ENCODE measurements around the gene TPST1.
"Not testable (repeated sequence)": the region's sequence is repeated elsewhere in the genome, so short reads cannot be mapped to it uniquely, and the experiment has no call there.

TPST1 gene

GRCh38 chr7:66204822-66205740, at the start of gene TPST1:
TPST1 (plus strand) TSS chr7:66205334; CDS start chr7:66240426, 35,092 bp downstream.
- peak; percentile 50 to 53 for DNase-seq

- DNase-seq, result not testable (repeated sequence)
Observed at GRCh38 chr7:66156035-66156434, 49.1 kb upstream of the TPST1 start.

- no peak for DNase-seq
Observed at GRCh38 chr7:66157060-66157459, 48.1 kb upstream of the TPST1 start.

DNA sequence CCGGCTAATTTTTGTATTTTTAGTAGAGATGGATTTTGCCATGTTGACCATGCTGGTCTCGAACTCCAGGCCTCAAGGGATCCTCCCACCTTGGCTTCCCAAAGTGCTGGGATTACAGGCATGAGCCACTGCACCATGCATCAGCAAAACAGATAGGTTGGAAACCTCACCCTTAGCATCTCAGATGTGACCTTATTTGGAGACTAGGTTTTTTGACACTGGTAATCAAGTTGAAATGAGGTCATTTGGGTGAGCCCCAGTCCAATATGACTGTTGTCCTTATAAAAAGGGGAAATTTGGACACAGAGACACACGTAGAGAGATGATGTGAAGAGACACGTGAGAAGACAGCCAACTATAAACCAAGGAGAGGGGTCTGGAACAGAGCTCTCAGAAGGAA, 42.5 kb upstream of the TPST1 start:
- DNase-seq, result no peak

- DNase-seq, result no peak
Observed at GRCh38 chr7:66163186-66163610, 41.9 kb upstream of the TPST1 start.

DNA sequence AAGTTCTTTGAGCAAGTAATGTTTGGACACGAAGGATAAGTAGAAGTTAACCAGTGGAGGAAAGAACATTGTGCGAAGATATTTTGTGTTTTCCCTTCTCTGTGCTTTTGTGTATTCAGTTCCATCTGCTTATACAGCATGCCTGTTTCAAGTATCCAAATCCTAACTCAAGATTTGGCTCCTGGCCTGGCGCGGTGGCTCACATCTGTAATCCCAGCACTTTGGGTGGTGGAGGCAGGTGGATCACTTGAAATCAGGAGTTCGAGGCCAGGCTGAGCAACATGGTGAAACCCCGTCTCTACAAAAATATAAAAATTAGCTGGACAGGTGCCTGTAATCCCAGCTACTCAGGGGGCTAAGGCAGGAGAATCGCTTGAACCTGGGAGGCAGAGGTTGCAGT, 40.8 kb upstream of the TPST1 start:
- no peak for DNase-seq

- no peak for DNase-seq
Observed at GRCh38 chr7:66167773-66168387, 37.3 kb upstream of the TPST1 start.

DNA sequence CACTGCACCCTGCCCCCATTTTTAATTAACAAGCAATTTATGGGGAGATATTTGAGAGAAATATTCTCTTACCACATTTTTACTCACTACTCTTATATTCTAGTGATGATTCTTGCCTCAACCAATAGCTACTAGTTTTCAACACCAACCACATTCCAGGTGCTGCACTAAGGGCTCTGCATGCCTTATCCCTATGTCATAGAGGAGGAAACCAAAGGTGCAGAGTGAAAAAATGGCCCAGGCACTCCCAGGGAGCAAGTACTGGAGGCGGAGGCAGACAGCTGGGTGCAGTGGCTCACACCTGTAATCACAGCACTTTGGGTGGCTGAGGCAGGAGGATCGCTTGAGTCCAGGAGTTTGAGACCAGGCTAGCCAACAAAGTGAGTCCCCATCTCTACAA, 35.5 kb upstream of the TPST1 start:
- DNase-seq, result no peak

DNA sequence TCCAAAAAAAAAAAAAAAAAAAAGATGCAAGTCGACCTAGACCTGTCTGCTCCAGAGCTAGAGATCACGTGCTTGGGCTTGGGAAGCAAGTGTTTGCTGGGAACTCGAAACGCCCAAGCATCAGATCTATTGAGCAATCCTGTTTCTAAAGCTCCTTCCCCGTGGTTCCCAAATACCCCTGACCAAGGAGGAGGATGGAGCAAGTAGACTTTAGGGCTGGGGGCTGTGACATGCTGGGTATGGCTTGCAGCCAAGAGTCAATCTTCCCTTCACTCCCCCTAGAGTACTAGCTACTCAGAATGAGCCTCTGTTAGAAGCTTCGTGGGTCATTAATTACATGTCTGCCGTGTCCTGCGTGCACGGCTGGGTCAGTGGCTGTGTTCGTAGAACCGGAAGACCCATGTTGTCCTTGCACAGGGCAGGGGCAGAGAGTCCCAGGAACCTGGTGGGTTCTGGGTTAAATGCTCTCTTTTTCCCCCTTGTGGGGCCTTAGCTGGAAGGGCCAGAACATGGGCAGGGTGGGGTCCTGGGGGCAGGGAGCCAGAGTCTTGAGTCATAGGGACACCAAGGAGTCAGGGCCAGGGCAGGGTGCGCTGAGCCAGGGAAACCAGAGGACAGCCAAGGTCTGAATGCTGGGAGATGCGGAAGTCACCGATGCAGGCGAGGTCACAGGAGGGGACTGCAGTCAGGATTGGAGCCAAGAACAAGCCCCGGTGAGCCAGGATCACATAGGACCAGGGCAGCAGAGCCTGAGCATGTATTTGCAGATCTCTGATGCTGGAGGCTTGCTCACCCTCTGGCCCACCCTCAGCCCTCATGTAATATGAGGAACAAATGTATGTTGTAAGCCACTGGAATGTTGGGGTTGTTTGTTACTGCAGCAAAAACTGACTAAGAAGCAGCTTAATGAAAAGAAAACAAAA, 34.6 kb upstream of the TPST1 start:
- no peak for DNase-seq

GRCh38 chr7:66172536-66173401, 32.4 kb upstream of the TPST1 start:
- not testable (repeated sequence) for DNase-seq

DNA sequence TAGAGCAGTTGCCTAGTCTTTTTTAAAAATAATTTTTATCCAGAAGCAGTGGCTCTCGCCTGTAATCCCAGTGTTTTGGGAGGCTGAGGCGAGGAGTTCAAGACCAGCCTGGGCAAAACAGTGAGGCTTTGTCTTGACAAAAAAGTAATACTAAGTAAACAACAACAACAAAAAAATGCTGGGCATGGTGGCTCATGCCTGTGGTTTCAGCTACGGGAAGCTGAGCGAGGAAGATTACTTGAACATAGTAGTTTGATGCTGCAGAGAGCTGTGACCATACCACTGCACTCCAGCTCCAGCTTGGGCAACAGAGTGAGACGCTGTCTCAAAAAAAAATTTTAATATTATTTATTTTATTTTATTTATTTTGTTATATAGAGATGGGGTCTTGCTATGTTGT, 31.3 kb upstream of the TPST1 start:
- DNase-seq, result no peak

DNA sequence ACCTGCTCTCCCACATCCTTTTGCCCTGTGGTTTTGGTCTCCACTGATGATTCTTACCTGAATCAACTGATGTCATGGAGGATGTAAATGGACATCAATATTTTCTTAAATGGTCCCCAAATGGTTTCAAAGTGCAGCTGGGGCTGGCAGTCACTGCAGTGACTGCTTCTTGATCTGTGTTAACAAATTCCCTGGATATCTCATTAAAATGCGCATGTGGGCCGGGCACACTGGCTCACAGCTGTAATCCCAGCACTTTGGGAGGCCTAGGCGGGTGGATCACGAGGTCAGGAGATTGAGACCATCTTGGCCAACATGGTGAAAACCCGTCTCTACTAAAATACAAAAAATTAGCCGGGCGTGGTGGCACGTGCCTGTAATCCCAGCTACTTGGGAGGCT, 30.1 kb upstream of the TPST1 start:
- not testable (repeated sequence) for DNase-seq

GRCh38 chr7:66176914-66177313, 28.2 kb upstream of the TPST1 start:
- no peak for DNase-seq

GRCh38 chr7:66178258-66178657, 26.9 kb upstream of the TPST1 start:
- no peak for DNase-seq

DNA sequence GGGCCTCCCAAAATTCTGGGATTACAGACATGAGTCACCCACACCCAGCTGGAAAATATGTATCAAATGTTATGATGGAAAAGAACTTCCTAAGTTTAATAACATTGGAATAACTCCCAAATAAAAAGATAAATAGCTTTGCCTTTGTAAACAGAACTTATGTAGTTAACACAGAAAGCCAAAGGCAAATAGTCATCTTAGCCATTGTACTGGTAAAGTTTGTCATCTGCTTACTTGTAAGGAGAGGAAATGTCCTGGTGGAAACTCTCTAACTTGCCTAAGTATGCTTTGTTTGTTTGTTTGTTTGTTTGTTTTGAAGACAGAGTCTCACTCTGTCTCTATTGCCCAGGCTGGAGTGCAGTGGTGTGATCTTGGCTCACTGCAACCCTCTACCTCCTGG, 23.8 kb upstream of the TPST1 start:
- no peak for DNase-seq

GRCh38 chr7:66181845-66182244, 23.3 kb upstream of the TPST1 start:
- DNase-seq, result no peak

- DNase-seq, result no peak
Observed at GRCh38 chr7:66182920-66183319, 22.2 kb upstream of the TPST1 start.

- no peak for DNase-seq
Observed at GRCh38 chr7:66183700-66184099, 21.4 kb upstream of the TPST1 start.

- no peak for DNase-seq
Observed at GRCh38 chr7:66185680-66186187, 19.4 kb upstream of the TPST1 start.

- no peak for DNase-seq
Observed at GRCh38 chr7:66186991-66187390, 18.1 kb upstream of the TPST1 start.

DNA sequence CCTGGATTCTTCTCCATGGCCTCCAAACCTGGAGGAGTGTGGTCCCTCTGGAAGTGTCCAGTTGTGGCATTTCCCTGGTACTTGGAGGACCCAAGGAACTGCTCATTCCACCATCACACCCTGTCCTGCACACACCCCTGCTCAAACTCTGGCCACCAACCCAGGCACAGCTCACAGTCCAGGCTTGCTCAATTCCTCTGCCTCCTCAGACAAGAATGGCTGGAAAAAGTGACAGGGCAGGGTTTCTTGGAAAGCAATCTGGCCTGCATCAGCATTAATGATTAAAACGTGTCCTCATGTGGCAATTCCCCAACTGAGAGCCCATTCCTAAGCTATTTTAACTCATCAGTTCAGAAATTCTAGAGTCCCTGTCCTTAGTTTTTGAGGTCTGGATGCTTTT, 17.2 kb upstream of the TPST1 start:
- DNase-seq, result no peak

DNA sequence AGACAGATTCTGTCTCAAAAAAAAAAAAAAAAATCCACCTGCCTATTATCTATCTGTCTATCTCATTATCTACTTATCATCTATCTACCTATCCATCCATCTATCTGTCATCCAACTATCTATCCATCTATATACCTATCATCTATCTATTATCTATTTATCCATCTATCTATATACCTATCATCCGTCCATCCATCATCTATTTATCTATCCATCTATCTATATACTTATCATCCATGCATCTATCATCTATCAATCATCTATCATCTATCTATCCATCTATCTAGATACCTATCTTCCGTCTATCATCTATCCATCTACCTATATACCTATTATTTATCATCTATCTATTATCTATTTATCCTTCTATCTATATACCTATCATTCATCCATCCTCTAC, 16.5 kb upstream of the TPST1 start:
- no peak for DNase-seq

All from Kasumi-1 (cell line).